ENCODE data around the gene NEURL1.
A peak's percentile ranks its signal among the peaks of the same experiment; 100 is the strongest.

NEURL1 gene

GRCh38 chr10:103469201-103469600 lies 24.3 kb upstream of the NEURL1 start:
- no peak for TF ChIP-seq CTCF (IDR thresholded peaks at IDR 0.05; ENCODE audit: insufficient read depth, low read length, poor library complexity, severe bottlenecking)
- TF ChIP-seq EZH2phosphoT487 (conservative IDR thresholded peaks at IDR 0.05; ENCODE audit: low read length): no peak
- H3K36me3 ChIP-seq (ENCODE audit: low read length): no peaks in the 10 kb centered on the region
- no peak overlapping the region for H3K4me3 ChIP-seq (ENCODE audit: insufficient read depth, low read length, poor library complexity, severe bottlenecking)
- H3K9me3 ChIP-seq (ENCODE audit: insufficient read depth, low read length): no peaks in the 10 kb centered on the region
- no peak overlapping the region for H3K27ac ChIP-seq (ENCODE audit: low read depth, low read length)
- H3K9ac ChIP-seq (ENCODE audit: low read length): no peak overlapping the region
- no peaks in the 10 kb centered on the region for H4K20me1 ChIP-seq (ENCODE audit: low read depth, low read length)
- no peak overlapping the region for H2AFZ ChIP-seq (ENCODE audit: low read depth, low read length, severe bottlenecking)
- no peak overlapping the region for H3K4me2 ChIP-seq (ENCODE audit: low read depth, low read length, poor library complexity, severe bottlenecking)
- H3K9me2 ChIP-seq (replicated peaks; ENCODE audit: insufficient read depth, low read length): no peaks in the 10 kb centered on the region
- H3F3A ChIP-seq (ENCODE audit: insufficient read depth): peaks cover 19% of the 10 kb centered on the region
- H3K79me2 ChIP-seq (ENCODE audit: insufficient read depth, low read length): no peaks in the 10 kb centered on the region
- H3K27me3 ChIP-seq (ENCODE audit: low read length): no peaks in the 10 kb centered on the region

- Histone ChIP-seq H2AFZ (ENCODE audit: low read depth, low read length, severe bottlenecking) (peak overlapping the region; percentile 73), H3K27me3 (ENCODE audit: low read length) (no peaks in the 10 kb centered on the region), H3K4me3 (ENCODE audit: insufficient read depth, low read length, poor library complexity, severe bottlenecking) (peak overlapping the region; percentile 25), H3K36me3 (ENCODE audit: low read length) (no peaks in the 10 kb centered on the region), H3K9me3 (ENCODE audit: insufficient read depth, low read length) (no peaks in the 10 kb centered on the region), H3K9ac (ENCODE audit: low read length) (peak overlapping the region; percentile 47), H3K4me2 (ENCODE audit: low read depth, low read length, poor library complexity, severe bottlenecking) (peak overlapping the region; percentile 61), H3F3A (ENCODE audit: insufficient read depth) (peaks cover 19% of the 10 kb centered on the region), H4K20me1 (ENCODE audit: low read depth, low read length) (no peaks in the 10 kb centered on the region), H3K9me2 (replicated peaks; ENCODE audit: insufficient read depth, low read length) (no peaks in the 10 kb centered on the region), H3K79me2 (ENCODE audit: insufficient read depth, low read length) (no peaks in the 10 kb centered on the region), H3K27ac (ENCODE audit: low read depth, low read length) (peak overlapping the region; percentile 61)
- TF ChIP-seq EZH2phosphoT487 (conservative IDR thresholded peaks at IDR 0.05; ENCODE audit: low read length) (no peak), CTCF (IDR thresholded peaks at IDR 0.05; ENCODE audit: insufficient read depth, low read length, poor library complexity, severe bottlenecking) (no peak)
These were observed 22.5 kb upstream of the NEURL1 start for GRCh38 chr10:103470761-103471653.

- Histone ChIP-seq H3K27me3 (ENCODE audit: low read length) (no peaks in the 10 kb centered on the region), H3K79me2 (ENCODE audit: insufficient read depth, low read length) (no peaks in the 10 kb centered on the region), H3K36me3 (ENCODE audit: low read length) (no peaks in the 10 kb centered on the region), H3K9ac (ENCODE audit: low read length) (peak overlapping the region; percentile 47), H3K4me3 (ENCODE audit: insufficient read depth, low read length, poor library complexity, severe bottlenecking) (peak overlapping the region; percentile 25), H3F3A (ENCODE audit: insufficient read depth) (peaks cover 19% of the 10 kb centered on the region), H3K27ac (ENCODE audit: low read depth, low read length) (peak overlapping the region; percentile 61), H3K9me3 (ENCODE audit: insufficient read depth, low read length) (no peaks in the 10 kb centered on the region), H3K4me2 (ENCODE audit: low read depth, low read length, poor library complexity, severe bottlenecking) (peak overlapping the region; percentile 61), H4K20me1 (ENCODE audit: low read depth, low read length) (no peaks in the 10 kb centered on the region), H3K9me2 (replicated peaks; ENCODE audit: insufficient read depth, low read length) (no peaks in the 10 kb centered on the region), H2AFZ (ENCODE audit: low read depth, low read length, severe bottlenecking) (peak overlapping the region; percentile 73)
- TF ChIP-seq CTCF (IDR thresholded peaks at IDR 0.05; ENCODE audit: insufficient read depth, low read length, poor library complexity, severe bottlenecking) (no peak), EZH2phosphoT487 (conservative IDR thresholded peaks at IDR 0.05; ENCODE audit: low read length) (no peak)
These were observed 21.5 kb upstream of the NEURL1 start for GRCh38 chr10:103472005-103472404.
